OCI-LY7 (cell line): ENCODE data around the gene ALOX5AP. TPM values are rescaled to one million over a fixed set of nuclear protein-coding genes. Genes with fewer than 3 reads are reported as not detected.
A peak's percentile ranks its signal among the peaks of the same experiment; 100 is the strongest.

Source experiments
- BruUV-seq: library from RNA; stranded (reverse); fragments of 400-500 nt; replicated peaks from 2 replicates; lab custom pipeline; 2021; lab: Mats Ljungman, UMichigan
- CTCF ChIA-PET: fragments of 300-600 bp; sonication (Branson Sonifier 250); formaldehyde crosslinking; loops from one replicate; lab custom pipeline; 2022; ENCODE audit warnings: antibody characterized with exemption; ENCODE audit not compliant: unreplicated experiment; lab: Charles Lee
- POLR2A ChIA-PET: fragments of 300-600 bp; sonication (Branson Sonifier 250); formaldehyde crosslinking; loops from one replicate; lab custom pipeline; 2022; ENCODE audit warnings: antibody characterized with exemption; lab: Charles Lee
- DNase-seq: peaks from one replicate; pipeline ENCODE4 v3.0.0-alpha.2; 2015; ENCODE audit warnings: low spot score
- H2AFZ ChIP-seq: fragments of 200-600 bp; sonication (generic), shearing (Covaris generic); 2 replicates; pipeline ENCODE4 v1.6.1; 2014; ENCODE audit warnings: mild to moderate bottlenecking, antibody characterized with exemption, low read length, moderate library complexity
- H3K27ac ChIP-seq: fragments of 200-600 bp; sonication (generic); 2 replicates; pipeline ENCODE4 v1.5.1; 2014; ENCODE audit warnings: mixed run types, low read depth, mild to moderate bottlenecking, moderate library complexity, low read length, inconsistent platforms; ENCODE audit not compliant: poor library complexity, severe bottlenecking
- H3K36me3 ChIP-seq: fragments of 200-600 bp; sonication (generic); 2 replicates; pipeline ENCODE4 v1.6.1; 2014; ENCODE audit warnings: mild to moderate bottlenecking, antibody characterized with exemption, low read length, moderate library complexity, mixed read lengths; ENCODE audit not compliant: insufficient read depth
- H3K4me1 ChIP-seq: fragments of 200-600 bp; sonication (generic); 2 replicates; pipeline ENCODE4 v1.5.1; 2014; ENCODE audit warnings: mild to moderate bottlenecking, low read length; ENCODE audit not compliant: insufficient read depth, poor library complexity, severe bottlenecking
- H3K4me2 ChIP-seq: fragments of 200-600 bp; sonication (generic); 2 replicates; pipeline ENCODE4 v1.6.1; 2014; ENCODE audit warnings: mild to moderate bottlenecking, low read length
- H3K4me3 ChIP-seq: fragments of 200-600 bp; sonication (generic); 2 replicates; pipeline ENCODE4 v1.5.1; 2014; ENCODE audit warnings: mild to moderate bottlenecking, low read depth, low read length; ENCODE audit not compliant: poor library complexity, severe bottlenecking
- H3K79me2 ChIP-seq: fragments of 200-600 bp; sonication (generic); 2 replicates; pipeline ENCODE4 v1.6.1; 2016; ENCODE audit warnings: low read depth, mild to moderate bottlenecking, low read length, moderate library complexity, mixed read lengths; ENCODE audit not compliant: insufficient read depth
- H3K9me2 ChIP-seq: fragments of 200-600 bp; sonication (generic); 2 replicates; pipeline ENCODE4 v1.6.1; 2016; ENCODE audit warnings: mild to moderate bottlenecking, low read length, mixed read lengths; ENCODE audit not compliant: insufficient read depth
- H3K9me3 ChIP-seq: fragments of 200-600 bp; sonication (generic); 2 replicates; pipeline ENCODE4 v1.6.1; 2014; ENCODE audit warnings: mild to moderate bottlenecking, mixed run types, low read length, mixed read lengths
- H4K20me1 ChIP-seq: fragments of 200-600 bp; sonication (generic); 2 replicates; pipeline ENCODE4 v1.6.1; 2014; ENCODE audit warnings: mild to moderate bottlenecking, antibody characterized with exemption, low read length, moderate library complexity, mixed read lengths; ENCODE audit not compliant: insufficient read depth
- CTCF ChIP-seq: fragments of 200-600 bp; sonication (generic); conservative IDR thresholded peaks from 2 replicates; pipeline ENCODE4 v1.5.1; 2014; ENCODE audit warnings: mild to moderate bottlenecking, antibody characterized with exemption, low read length, moderate library complexity, mixed read lengths
- EZH2phosphoT487 ChIP-seq: fragments of 200-600 bp; sonication (generic); IDR thresholded peaks from 2 replicates; pipeline ENCODE4 v1.6.1; 2018; ENCODE audit warnings: low read depth, borderline replicate concordance, mild to moderate bottlenecking, mixed run types, antibody characterized with exemption, low read length, moderate library complexity, mixed read lengths
- intact Hi-C: fragments of 100-400 bp; cut with micrococcal nuclease; formaldehyde crosslinking; loops from one replicate; pipeline ENCODE4 v1.10.0; 2022; ENCODE audit not compliant: unreplicated experiment
- total RNA-seq, 2 experiments: library from RNA; depleted of rRNA in 1 of 2; stranded (reverse); fragments of >200 nt in 1 of 2; shearing (Covaris generic) in 1 of 2; gene quantifications; 2 replicates each; pipeline ENCODE4 v1.2.3, GENCODE V29; 2014 to 2022

The ALOX5AP gene
- total RNA-seq, 2 experiments from 2014 or later = 89.9 to 90.9 TPM

- H3K4me1 ChIP-seq = no peaks in the 10 kb centered on the region
- no TSS peak for BruUV-seq
- no peaks in the 10 kb centered on the region for H3K9me2 ChIP-seq
- H3K36me3 ChIP-seq = no peaks in the 10 kb centered on the region
- no peak overlapping the region for H2AFZ ChIP-seq
- no peaks in the 10 kb centered on the region for H4K20me1 ChIP-seq
- intact Hi-C loops = no loop called here
- ChIA-PET POLR2A (interaction anchor here (1.0 to 1.1 kb wide), 2 partner anchors 13 to 26 kb away, joined by 3 to 4 read pairs; no protein-coding TSS in a partner anchor), CTCF (no interaction called here)
- H3K79me2 ChIP-seq = no peaks in the 10 kb centered on the region
- no peaks in the 10 kb centered on the region for H3K9me3 ChIP-seq
- no peak overlapping the region for H3K4me2 ChIP-seq
- no peak overlapping the region for H3K27ac ChIP-seq
- no peak overlapping the region for H3K4me3 ChIP-seq
- no peak for TF ChIP-seq CTCF
- no peak for TF ChIP-seq EZH2phosphoT487
- DNase-seq = no peak
These were observed 57.1 kb downstream of the ALOX5AP start for GRCh38 chr13:30792285-30793000.

- no peak overlapping the region for H2AFZ ChIP-seq
- H4K20me1 ChIP-seq = no peaks in the 10 kb centered on the region
- no peak overlapping the region for H3K4me3 ChIP-seq
- H3K79me2 ChIP-seq = no peaks in the 10 kb centered on the region
- intact Hi-C loops = no loop called here
- H3K9me2 ChIP-seq = no peaks in the 10 kb centered on the region
- ChIA-PET POLR2A (interaction anchor here (0.8 to 1.2 kb wide), 5 partner anchors 10 to 1199 kb away, joined by 3 to 4 read pairs (median 4); no protein-coding TSS in a partner anchor), CTCF (no interaction called here)
- TF ChIP-seq CTCF = peak; percentile 27; the same call in 1 of the 2 replicates
- no peak for TF ChIP-seq EZH2phosphoT487
- no peaks in the 10 kb centered on the region for H3K4me1 ChIP-seq
- no peak overlapping the region for H3K27ac ChIP-seq
- BruUV-seq = no TSS peak
- H3K9me3 ChIP-seq = no peaks in the 10 kb centered on the region
- peak; percentile 14 for DNase-seq
- H3K36me3 ChIP-seq = no peaks in the 10 kb centered on the region
- no peak overlapping the region for H3K4me2 ChIP-seq
These were observed 60.8 kb downstream of the ALOX5AP start for GRCh38 chr13:30796132-30796572.
